DMS79 treated with DMSO at 0.1 percent for 48 hours (cell line): Measurements from ENCODE around the gene EME2.

Source experiments
- DNase-seq: peaks from one replicate; lab custom pipeline; 2025; lab: John Stamatoyannopoulos, UW

Gene EME2

DNA sequence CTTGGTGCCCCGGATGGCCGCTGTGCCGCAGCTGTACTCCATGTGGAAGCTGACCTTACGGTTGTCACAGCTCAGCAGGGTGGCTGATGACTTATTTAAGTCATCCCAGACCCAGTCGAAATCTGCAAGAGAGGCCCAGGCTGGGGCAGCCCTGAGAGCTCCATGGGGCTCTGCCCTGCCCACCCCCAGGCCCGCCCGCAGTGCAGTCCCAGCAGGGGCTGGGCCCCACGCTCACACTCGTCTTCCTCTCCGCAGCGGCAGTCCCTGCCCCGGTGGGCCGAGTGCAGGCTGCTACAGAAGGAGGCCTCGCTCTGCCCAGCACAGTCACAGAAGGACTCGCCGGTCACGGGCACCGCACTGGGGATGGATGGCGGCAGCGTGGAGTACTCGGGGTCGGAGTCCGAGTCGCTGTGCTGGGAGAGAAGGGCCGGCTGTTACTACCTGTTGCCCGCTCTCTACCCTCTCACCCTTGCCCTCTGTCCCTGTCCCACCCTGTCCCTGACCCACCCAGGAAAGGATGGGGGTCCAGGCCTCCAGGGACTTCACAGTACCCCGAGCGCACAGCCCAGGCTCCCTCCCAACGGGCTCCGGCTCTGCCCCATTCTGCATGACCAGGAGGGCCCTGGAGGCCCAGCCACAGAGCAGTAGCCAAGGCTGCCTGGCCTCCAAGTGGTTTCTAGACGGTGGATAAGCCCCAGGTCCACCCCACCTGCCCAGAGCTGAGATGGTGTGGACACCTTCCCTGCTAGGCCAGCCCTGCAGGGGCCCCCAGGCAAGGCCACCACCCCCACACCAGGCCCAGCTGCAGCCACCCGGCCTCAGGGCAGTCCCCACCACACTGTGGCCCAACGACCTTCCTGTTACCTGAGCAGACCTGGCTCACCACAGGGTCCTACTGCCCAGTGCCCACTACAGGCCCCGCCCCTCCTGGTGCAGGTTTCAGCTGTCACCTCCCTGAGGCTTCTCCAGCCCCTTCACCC lies 5.9 kb downstream of the EME2 start:
- no peak for DNase-seq

- no peak for DNase-seq
These were observed 6.7 kb downstream of the EME2 start for GRCh38 chr16:1779234-1779701.

- no peak for DNase-seq
These were observed 7.4 kb downstream of the EME2 start for GRCh38 chr16:1779741-1780676.

GRCh38 chr16:1780677-1781072 lies 8.1 kb downstream of the EME2 start:
- no peak for DNase-seq

DNA sequence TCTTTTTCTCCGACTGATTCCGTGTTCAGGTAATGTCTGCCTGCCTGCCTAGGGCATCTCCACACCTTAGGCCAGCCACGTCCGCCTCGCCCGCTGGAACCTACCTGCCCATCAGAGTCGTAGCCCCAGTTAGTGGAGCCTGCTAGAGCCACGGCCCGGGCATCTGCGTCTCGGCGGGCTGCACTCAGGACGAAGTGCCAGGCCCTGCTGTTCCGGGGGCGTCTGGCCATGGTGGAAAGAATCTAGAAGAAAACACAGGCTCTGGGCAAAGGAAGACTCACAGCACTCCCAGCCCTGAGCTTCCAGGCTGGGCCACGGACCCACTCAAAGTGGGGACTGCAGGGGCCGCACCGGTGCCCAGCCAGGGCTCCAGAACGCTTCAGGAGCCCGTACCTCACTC lies 8.6 kb downstream of the EME2 start:
- no peak for DNase-seq

GRCh38 chr16:1781758-1782407 lies 9.3 kb downstream of the EME2 start:
- DNase-seq, result no peak

DNA sequence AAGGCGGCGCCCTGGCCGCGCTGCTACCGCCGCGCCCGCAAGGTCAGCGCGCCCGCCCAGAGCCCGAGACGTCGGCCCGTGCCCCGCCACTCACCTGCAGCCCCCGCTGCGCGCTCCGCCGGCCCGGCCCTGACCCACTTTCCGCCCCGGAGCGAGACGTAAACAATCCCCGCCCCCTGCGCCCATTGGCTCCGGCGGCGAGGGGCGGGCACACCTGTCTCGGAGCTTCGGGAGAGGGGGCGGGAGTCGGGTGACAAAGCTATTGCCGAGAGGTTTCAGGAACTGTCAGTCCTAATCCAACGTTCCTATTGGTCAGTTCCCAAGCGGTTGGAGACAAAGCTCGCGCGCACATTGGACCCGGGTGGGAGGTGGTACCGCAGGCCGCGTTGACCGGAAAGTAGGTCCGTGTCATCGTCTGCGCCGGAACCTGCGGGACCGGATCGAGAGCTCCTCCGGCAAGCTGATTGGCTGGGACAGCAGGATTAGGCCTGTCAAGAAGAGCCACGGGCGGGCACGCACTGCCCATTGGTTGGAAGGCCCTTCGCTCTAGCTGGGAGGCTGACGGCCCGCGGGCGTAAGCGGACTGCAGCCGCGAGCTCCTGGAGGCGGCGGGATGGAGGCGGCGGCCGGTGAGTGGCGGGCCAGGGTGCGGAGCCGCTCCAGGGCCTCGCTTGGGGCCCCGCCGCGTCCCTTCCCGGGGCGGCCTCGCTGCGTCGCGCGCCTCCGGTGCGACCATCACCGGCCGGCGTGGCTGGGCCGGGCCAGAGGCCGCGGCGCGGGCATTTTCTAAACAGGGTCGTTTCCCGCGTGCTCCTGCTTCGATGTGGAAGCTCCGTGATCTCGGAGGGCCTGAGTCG lies 10.0 kb downstream of the EME2 start, which contains the start of the genes NUBP2 and SPSB3:
Gene NUBP2 (plus strand): TSS at position 553 of the 857 bp plus-strand sequence. CDS start 61 bp downstream, at position 614.
Gene SPSB3 (minus strand): TSS at position 164 of the 857 bp plus-strand sequence. CDS start 1,088 bp downstream, outside the sequence.
- DNase-seq, result peak; percentile 97

GRCh38 chr16:1784977-1785845 lies 12.6 kb downstream of the EME2 start:
- no peak for DNase-seq

DNA sequence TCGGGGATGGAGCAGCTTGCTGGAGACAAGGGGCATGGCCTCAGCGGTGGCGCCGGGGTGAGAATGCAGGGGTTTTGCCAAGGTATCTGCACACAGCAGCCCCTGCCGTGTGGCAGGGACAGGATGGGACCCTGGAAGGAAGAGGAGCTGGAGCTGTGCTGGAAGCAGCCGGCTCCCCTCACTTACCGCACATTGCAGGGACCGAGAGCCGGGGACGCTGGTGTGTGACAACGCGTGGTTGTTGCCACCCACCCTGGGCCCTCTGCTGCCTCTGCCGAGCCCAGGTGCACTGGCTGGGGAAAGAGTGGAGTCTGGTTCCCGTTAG lies 13.2 kb downstream of the EME2 start:
- DNase-seq, result no peak

DNA sequence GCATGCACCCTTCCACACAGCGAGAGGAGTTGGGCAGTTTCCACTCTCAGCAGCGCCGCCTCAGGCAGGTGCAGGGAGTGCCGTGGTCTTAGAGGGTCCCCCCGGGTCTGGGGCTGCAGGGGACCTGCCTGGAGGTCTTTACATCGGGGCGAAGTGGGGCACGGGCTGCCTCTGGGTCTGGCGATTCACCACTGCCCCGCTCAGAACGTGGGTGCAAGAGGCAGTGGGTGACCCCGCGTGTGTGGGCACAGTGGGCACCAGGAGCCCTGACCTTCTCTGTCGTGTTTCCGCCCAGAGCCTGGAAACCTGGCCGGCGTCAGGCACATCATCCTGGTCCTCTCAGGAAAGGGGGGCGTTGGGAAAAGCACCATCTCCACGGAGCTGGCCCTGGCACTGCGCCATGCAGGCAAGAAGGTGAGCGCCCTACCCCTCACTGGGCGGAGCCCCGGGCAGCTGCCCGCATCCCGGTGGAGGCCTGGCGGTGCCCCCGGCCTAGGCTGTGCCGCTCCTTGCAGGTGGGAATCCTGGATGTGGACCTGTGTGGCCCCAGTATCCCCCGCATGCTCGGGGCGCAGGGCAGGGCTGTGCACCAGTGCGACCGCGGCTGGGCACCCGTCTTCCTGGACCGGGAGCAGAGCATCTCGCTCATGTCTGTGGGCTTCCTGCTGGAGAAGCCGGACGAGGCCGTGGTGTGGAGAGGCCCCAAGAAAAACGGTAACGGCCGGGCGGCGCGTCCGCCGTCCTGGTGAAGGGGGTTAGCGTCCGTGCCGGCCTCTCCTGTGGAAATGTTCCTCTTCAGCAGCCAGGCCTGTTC lies 13.8 kb downstream of the EME2 start:
- no peak for DNase-seq

DNA sequence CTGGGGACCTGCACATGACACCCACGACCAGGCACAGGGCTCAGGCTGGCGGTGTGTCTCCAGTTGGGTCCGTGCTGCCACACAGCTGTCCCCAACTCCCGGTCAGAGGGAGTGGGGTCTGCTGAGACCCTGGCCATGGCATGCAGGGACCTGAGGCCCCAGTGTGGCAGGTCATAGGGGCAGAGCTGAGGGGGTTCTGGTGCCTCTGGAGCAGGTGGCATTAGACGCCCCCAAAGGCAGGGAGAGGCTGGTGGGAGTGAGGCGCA lies 14.4 kb downstream of the EME2 start:
- DNase-seq, result no peak

- no peak for DNase-seq
These were observed 14.9 kb downstream of the EME2 start for GRCh38 chr16:1787322-1788094.

DNA sequence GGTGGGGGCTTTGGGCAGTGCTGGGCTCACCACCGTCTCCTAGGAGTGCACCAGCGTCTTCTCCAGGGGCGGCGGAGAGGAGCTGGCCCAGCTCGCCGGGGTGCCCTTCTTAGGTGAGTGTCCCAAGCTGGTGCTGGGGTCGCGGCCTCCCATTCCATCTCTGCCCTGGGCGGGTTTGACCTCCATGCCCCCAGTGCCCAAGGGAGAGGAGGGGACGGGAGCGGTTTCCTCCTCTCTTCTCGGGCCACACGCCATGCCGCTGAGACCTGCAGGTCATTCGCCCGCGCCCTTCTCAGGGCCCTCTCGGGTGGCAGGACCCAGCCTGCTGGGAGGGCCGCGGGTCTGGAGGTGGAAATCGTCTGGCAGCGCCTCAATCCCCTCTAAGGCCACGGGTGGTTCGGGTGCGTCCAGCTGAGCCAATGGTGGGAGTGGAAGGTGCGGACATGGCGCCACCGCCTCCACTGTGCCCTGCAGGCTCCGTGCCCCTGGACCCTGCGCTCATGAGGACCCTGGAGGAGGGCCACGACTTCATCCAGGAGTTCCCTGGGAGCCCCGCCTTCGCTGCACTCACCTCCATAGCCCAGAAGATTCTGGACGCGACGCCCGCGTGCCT lies 15.6 kb downstream of the EME2 start:
- no peak for DNase-seq

DNA sequence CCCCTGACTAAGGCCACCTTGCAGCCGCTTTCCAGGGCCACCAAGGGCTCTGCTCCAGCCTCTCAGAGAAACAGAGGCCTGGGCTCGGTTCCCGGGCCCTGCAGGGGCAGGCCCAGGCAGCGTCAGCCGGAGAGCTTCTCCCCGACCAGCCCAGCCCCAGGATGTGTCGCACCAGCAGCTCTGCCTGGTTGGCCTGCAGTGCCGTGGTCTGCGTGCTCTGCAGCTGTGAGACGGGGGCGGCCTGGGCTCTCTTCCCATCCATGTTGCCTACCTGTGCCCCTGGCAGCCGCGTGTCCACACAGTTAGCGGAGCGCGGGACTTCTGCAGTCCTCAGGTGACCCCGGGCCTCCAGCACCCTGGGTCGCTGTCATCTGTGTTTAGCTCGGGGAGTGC lies 16.1 kb downstream of the EME2 start:
- no peak for DNase-seq

DNA sequence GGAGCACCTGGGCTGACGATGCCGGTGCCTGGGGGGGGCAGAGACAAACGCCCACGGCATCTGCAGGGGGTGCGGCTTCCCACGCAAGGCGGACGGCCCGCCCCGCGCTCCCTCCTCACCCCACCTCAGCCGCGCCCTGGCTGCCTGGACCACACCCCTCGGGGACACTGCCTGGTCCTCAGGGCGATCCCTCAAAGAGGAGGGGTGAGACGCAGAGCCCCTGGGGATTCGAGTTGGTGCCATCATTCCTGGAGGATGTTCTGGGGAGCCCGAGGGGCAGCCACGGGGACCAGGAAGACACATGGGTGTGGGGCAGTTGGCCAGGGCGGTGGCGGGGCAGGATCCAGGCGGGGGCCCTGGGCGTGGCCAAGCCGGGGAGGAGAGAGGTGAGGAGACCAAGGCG lies 17.0 kb downstream of the EME2 start:
- DNase-seq, result no peak

- no peak for DNase-seq
These were observed 17.6 kb downstream of the EME2 start for GRCh38 chr16:1790261-1790610.

GRCh38 chr16:1790611-1791255 lies 18.1 kb downstream of the EME2 start:
- DNase-seq, result no peak
